Esophagus muscularis mucosa (tissue), 4 donors: Measurements from ENCODE around the gene SCN8A. TPM values are rescaled to one million over a fixed set of nuclear protein-coding genes. Genes with fewer than 3 reads are reported as not detected.

Source experiments
- DNase-seq: peaks from one replicate; pipeline ENCODE4 v3.0.0-alpha.2; 2017; ENCODE audit errors: extremely low spot score
- H3K27ac ChIP-seq, 4 donors: fragments of 200-600 bp; sonication (generic); replicated peaks in 1 of 4; 1 replicate in 3 of 4; 2 replicates in 1 of 4; pipeline ENCODE4 v1.5.1; 2016 to 2019; ENCODE audit warnings: mild to moderate bottlenecking in 1 of 4
- H3K27me3 ChIP-seq, 4 donors: fragments of 200-600 bp; sonication (generic); one replicate each; pipeline versions ENCODE4 v1.5.1 to v1.6.0; 2016 to 2019
- H3K36me3 ChIP-seq, 4 donors: fragments of 200-600 bp; sonication (generic); one replicate each; pipeline ENCODE4 v1.5.1; 2016 to 2019
- H3K4me1 ChIP-seq, 4 donors: fragments of 200-600 bp; sonication (generic); one replicate each; pipeline ENCODE4 v1.5.1; 2016 to 2019
- H3K4me3 ChIP-seq, 4 donors: fragments of 200-600 bp; sonication (generic); 1 replicate in 2 of 4; 2 replicates in 2 of 4; pipeline ENCODE4 v1.5.1; 2016 to 2019; ENCODE audit warnings: mild to moderate bottlenecking in 4 of 4, moderate library complexity in 1 of 4
- H3K9me3 ChIP-seq, 4 donors: fragments of 200-600 bp; sonication (generic); 1 replicate in 3 of 4; 2 replicates in 1 of 4; pipeline ENCODE4 v1.5.1; 2016 to 2019
- CTCF ChIP-seq, 3 experiments: fragments of 200-600 bp in 2 of 3; fragments of 450-650 bp in 1 of 3; sonication (generic) in 2 of 3; IDR thresholded peaks; one replicate each; pipeline ENCODE4 v1.5.1; 2017 to 2019; ENCODE audit warnings: antibody characterized with exemption in 3 of 3, mild to moderate bottlenecking in 2 of 3, moderate library complexity in 1 of 3
- EP300 ChIP-seq: sonication (generic); formaldehyde crosslinking; IDR thresholded peaks from one replicate; pipeline ENCODE4 v1.6.1; 2017; ENCODE audit warnings: antibody characterized with exemption
- POLR2A ChIP-seq: fragments of 450-650 bp; IDR thresholded peaks from one replicate; pipeline ENCODE4 v1.6.1; 2017; ENCODE audit warnings: antibody characterized with exemption, moderate library complexity, mild to moderate bottlenecking, low read depth
- POLR2AphosphoS5 ChIP-seq, 2 donors: sonication (generic); formaldehyde crosslinking; IDR thresholded peaks; one replicate each; pipeline ENCODE4 v1.6.1; 2017; ENCODE audit warnings: antibody characterized with exemption in 2 of 2
- WGBS: methylation state at CpG from one replicate; pipeline ENCODE4 v1.1.5; 2018; 5-methylcytosine and 5-hydroxymethylcytosine counted together
- intact Hi-C: fragments of 100-400 bp; cut with DNase I; formaldehyde crosslinking; loops from one replicate; pipeline ENCODE4 v1.15.1; 2023
- total RNA-seq, 4 donors: library from RNA; depleted of rRNA; stranded (reverse); fragments of >200 nt; gene quantifications; one replicate each; pipeline versions ENCODE4 v1.1.0 to v1.2.1, GENCODE V29; 2016

Gene SCN8A
- total RNA-seq, 4 donors from 2014 or later: 0.26 to 0.42 (median 0.31) TPM

- no peaks in the 10 kb centered on the region for H3K4me1 ChIP-seq
- intact Hi-C loops: no loop called here
- TF ChIP-seq POLR2A (no peak), EP300 (no peak), CTCF (IDR thresholded peaks at IDR 0.05) (no peak), POLR2AphosphoS5 (IDR thresholded peaks at IDR 0.05) (no peak)
- no peaks in the 10 kb centered on the region for H3K27me3 ChIP-seq
- H3K36me3 ChIP-seq: no peaks in the 10 kb centered on the region
- no peak overlapping the region for H3K27ac ChIP-seq
- 73% methylated on average over 7 of the region's 7 CpGs for WGBS
- H3K4me3 ChIP-seq: no peak overlapping the region
- H3K9me3 ChIP-seq: no peaks in the 10 kb centered on the region
- no peak for DNase-seq
Observed at GRCh38 chr12:51621156-51621922, 30.3 kb downstream of the SCN8A start.

GRCh38 chr12:51622564-51622963, 31.5 kb downstream of the SCN8A start:
- no peaks in the 10 kb centered on the region for H3K36me3 ChIP-seq
- no peaks in the 10 kb centered on the region for H3K4me1 ChIP-seq
- TF ChIP-seq CTCF (IDR thresholded peaks at IDR 0.05) (no peak), POLR2A (no peak), EP300 (no peak), POLR2AphosphoS5 (IDR thresholded peaks at IDR 0.05) (no peak)
- intact Hi-C loops: no loop called here
- WGBS: 84% methylated on average over 1 of the region's 1 CpG
- H3K27me3 ChIP-seq: no peaks in the 10 kb centered on the region
- no peak overlapping the region for H3K27ac ChIP-seq
- no peaks in the 10 kb centered on the region for H3K9me3 ChIP-seq
- H3K4me3 ChIP-seq: no peak overlapping the region
- DNase-seq: no peak

GRCh38 chr12:51625370-51625769, 34.3 kb downstream of the SCN8A start:
- H3K36me3 ChIP-seq: no peaks in the 10 kb centered on the region
- no peak for DNase-seq
- no peak overlapping the region for H3K27ac ChIP-seq
- no peak overlapping the region for H3K4me3 ChIP-seq
- no peaks in the 10 kb centered on the region for H3K27me3 ChIP-seq
- intact Hi-C loops: no loop called here
- no peaks in the 10 kb centered on the region for H3K4me1 ChIP-seq
- WGBS: 68% methylated on average over 4 of the region's 4 CpGs
- TF ChIP-seq CTCF (IDR thresholded peaks at IDR 0.05) (no peak), POLR2A (no peak), EP300 (no peak), POLR2AphosphoS5 (IDR thresholded peaks at IDR 0.05) (no peak)
- H3K9me3 ChIP-seq: no peaks in the 10 kb centered on the region

GRCh38 chr12:51626115-51626514, 35.1 kb downstream of the SCN8A start:
- H3K4me1 ChIP-seq: no peaks in the 10 kb centered on the region
- no peaks in the 10 kb centered on the region for H3K36me3 ChIP-seq
- H3K27ac ChIP-seq: no peak overlapping the region
- WGBS: 96% methylated on average over 3 of the region's 3 CpGs
- no peaks in the 10 kb centered on the region for H3K27me3 ChIP-seq
- DNase-seq: no peak
- intact Hi-C loops: no loop called here
- H3K4me3 ChIP-seq: no peak overlapping the region
- no peaks in the 10 kb centered on the region for H3K9me3 ChIP-seq
- no peak for TF ChIP-seq POLR2AphosphoS5 (IDR thresholded peaks at IDR 0.05)

GRCh38 chr12:51626629-51627028, 35.6 kb downstream of the SCN8A start:
- H3K4me3 ChIP-seq: no peak overlapping the region
- H3K36me3 ChIP-seq: no peaks in the 10 kb centered on the region
- no peak for TF ChIP-seq EP300
- no peak for TF ChIP-seq POLR2A
- TF ChIP-seq CTCF (IDR thresholded peaks at IDR 0.05): no peak
- no peaks in the 10 kb centered on the region for H3K27me3 ChIP-seq
- H3K27ac ChIP-seq: no peak overlapping the region
- no peak for DNase-seq
- intact Hi-C loops: no loop called here
- no peaks in the 10 kb centered on the region for H3K4me1 ChIP-seq
- H3K9me3 ChIP-seq: no peaks in the 10 kb centered on the region
